Measurements from ENCODE around the gene PAPLN. TPM values are rescaled to one million over a fixed set of nuclear protein-coding genes. Genes with fewer than 3 reads are reported as not detected.
"Not testable (repeated sequence)": the region's sequence is repeated elsewhere in the genome, so short reads cannot be mapped to it uniquely, and the experiment has no call there.

PAPLN gene, protein sequence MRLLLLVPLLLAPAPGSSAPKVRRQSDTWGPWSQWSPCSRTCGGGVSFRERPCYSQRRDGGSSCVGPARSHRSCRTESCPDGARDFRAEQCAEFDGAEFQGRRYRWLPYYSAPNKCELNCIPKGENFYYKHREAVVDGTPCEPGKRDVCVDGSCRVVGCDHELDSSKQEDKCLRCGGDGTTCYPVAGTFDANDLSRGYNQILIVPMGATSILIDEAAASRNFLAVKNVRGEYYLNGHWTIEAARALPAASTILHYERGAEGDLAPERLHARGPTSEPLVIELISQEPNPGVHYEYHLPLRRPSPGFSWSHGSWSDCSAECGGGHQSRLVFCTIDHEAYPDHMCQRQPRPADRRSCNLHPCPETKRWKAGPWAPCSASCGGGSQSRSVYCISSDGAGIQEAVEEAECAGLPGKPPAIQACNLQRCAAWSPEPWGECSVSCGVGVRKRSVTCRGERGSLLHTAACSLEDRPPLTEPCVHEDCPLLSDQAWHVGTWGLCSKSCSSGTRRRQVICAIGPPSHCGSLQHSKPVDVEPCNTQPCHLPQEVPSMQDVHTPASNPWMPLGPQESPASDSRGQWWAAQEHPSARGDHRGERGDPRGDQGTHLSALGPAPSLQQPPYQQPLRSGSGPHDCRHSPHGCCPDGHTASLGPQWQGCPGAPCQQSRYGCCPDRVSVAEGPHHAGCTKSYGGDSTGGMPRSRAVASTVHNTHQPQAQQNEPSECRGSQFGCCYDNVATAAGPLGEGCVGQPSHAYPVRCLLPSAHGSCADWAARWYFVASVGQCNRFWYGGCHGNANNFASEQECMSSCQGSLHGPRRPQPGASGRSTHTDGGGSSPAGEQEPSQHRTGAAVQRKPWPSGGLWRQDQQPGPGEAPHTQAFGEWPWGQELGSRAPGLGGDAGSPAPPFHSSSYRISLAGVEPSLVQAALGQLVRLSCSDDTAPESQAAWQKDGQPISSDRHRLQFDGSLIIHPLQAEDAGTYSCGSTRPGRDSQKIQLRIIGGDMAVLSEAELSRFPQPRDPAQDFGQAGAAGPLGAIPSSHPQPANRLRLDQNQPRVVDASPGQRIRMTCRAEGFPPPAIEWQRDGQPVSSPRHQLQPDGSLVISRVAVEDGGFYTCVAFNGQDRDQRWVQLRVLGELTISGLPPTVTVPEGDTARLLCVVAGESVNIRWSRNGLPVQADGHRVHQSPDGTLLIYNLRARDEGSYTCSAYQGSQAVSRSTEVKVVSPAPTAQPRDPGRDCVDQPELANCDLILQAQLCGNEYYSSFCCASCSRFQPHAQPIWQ
- total RNA-seq (2021; fragmentation: NEBNext Ultra II Directional; extraction: Animal tissue kit (Norgen Biotek cat#: 25700)), result 1 to 10 TPM; 1.5 to 3.0 (median 2.3) TPM
- long read RNA-seq, partial matches to known transcripts, result 1 of 2 reads
- long read RNA-seq, other reads (novel, unspliced or antisense), result 1 of 2 reads

- Mint-ChIP-seq H3K27me3 (ENCODE audit: insufficient read depth) (peaks cover 51% of the 10 kb centered on the region), H3K27ac (no peak within 1 kb of the TSS), H3K4me1 (ENCODE audit: low read depth) (peaks cover 27% of the 10 kb centered on the region), H3K9me3 (no peaks in the 10 kb centered on the region), H3K4me3 (peak within 1 kb of the TSS; percentile 83), H3K36me3 (ENCODE audit: low read depth) (no peaks in the 10 kb centered on the region)
- no peak for DNase-seq
- TF ChIP-seq CTCF (IDR thresholded peaks at IDR 0.05), result no peak
Observed at GRCh38 chr14:73237219-73237785, at the start of gene PAPLN. TSS of gene PAPLN (plus strand) at chr14:73237506. CDS start at chr14:73239779, 2,273 bp downstream.

- DNase-seq, result peak; percentile 65
- Mint-ChIP-seq H3K4me1 (ENCODE audit: low read depth) (peaks cover 26% of the 10 kb centered on the region), H3K27me3 (ENCODE audit: insufficient read depth) (no peaks in the 10 kb centered on the region), H3K36me3 (ENCODE audit: low read depth) (peaks cover 10% of the 10 kb centered on the region), H3K4me3 (no peak overlapping the region), H3K9me3 (no peaks in the 10 kb centered on the region), H3K27ac (peak overlapping the region; percentile 58)
- no peak for TF ChIP-seq CTCF (IDR thresholded peaks at IDR 0.05)
Observed at GRCh38 chr14:73188501-73188911, 48.8 kb upstream of the PAPLN start.

GRCh38 chr14:73189651-73190050 lies 47.7 kb upstream of the PAPLN start:
- no peak for TF ChIP-seq CTCF (IDR thresholded peaks at IDR 0.05)
- Mint-ChIP-seq H3K27me3 (ENCODE audit: insufficient read depth) (no peaks in the 10 kb centered on the region), H3K9me3 (no peaks in the 10 kb centered on the region), H3K36me3 (ENCODE audit: low read depth) (peaks cover 10% of the 10 kb centered on the region), H3K4me1 (ENCODE audit: low read depth) (peaks cover 26% of the 10 kb centered on the region), H3K27ac (no peak overlapping the region), H3K4me3 (no peak overlapping the region)
- no peak for DNase-seq

DNA sequence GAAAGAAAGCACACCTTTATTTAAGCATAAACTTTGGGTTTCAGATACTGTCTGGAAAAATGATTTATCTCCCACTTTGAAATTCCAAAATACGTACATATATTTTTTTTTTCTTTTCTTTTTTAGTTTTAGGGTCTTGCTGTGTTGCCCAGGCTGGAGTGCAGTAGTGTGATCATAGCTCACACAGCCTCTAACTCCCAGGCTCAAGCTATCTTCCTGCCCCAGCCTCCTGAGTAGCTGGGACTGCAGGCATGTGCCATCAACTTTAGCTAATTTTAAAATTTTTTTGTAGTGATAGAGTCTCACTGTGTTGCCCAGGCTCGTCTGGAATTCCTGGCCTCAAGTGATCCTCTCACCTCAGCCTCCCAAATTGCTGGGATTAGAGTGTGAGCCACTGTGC lies 45.9 kb upstream of the PAPLN start:
- no peaks in the 10 kb centered on the region for H3K27me3 Mint-ChIP-seq (ENCODE audit: insufficient read depth)
- H3K4me1 Mint-ChIP-seq (ENCODE audit: low read depth), result peaks cover 25% of the 10 kb centered on the region
- peaks cover 14% of the 10 kb centered on the region for H3K36me3 Mint-ChIP-seq (ENCODE audit: low read depth)
- no peak overlapping the region for H3K4me3 Mint-ChIP-seq
- no peak for TF ChIP-seq CTCF (IDR thresholded peaks at IDR 0.05)
- no peak for DNase-seq
- no peak overlapping the region for H3K27ac Mint-ChIP-seq
- no peaks in the 10 kb centered on the region for H3K9me3 Mint-ChIP-seq

- H3K27ac Mint-ChIP-seq; H3K4me1 Mint-ChIP-seq (ENCODE audit: low read depth); H3K4me3 Mint-ChIP-seq; H3K9me3 Mint-ChIP-seq; DNase-seq; H3K27me3 Mint-ChIP-seq (ENCODE audit: insufficient read depth): not testable (repeated sequence)
- peaks cover 18% of the 10 kb centered on the region for H3K36me3 Mint-ChIP-seq (ENCODE audit: low read depth)
Observed at GRCh38 chr14:73194306-73194705, 43.0 kb upstream of the PAPLN start.
